Vagina (tissue), 2 donors: ENCODE results near the gene NAT8L. TPM values are rescaled to one million over a fixed set of nuclear protein-coding genes. Genes with fewer than 3 reads are reported as not detected.

Experiments used
- DNase-seq, 2 donors: peaks; one replicate each; pipeline ENCODE4 v3.0.0-alpha.2; 2017; ENCODE audit errors: extremely low spot score in 2 of 2
- H3K27ac ChIP-seq: fragments of 200-600 bp; sonication (generic); one replicate; pipeline ENCODE4 v1.5.1; 2019
- H3K27me3 ChIP-seq: fragments of 200-600 bp; sonication (generic); one replicate; pipeline ENCODE4 v1.5.1; 2019
- H3K36me3 ChIP-seq, 2 donors: fragments of 200-600 bp; sonication (generic); one replicate each; pipeline ENCODE4 v1.5.1; 2017 to 2019
- H3K4me1 ChIP-seq: fragments of 200-600 bp; sonication (generic); one replicate; pipeline ENCODE4 v1.5.1; 2019
- H3K4me3 ChIP-seq, 2 donors: fragments of 200-600 bp; sonication (generic); 1 replicate in 1 of 2; 2 replicates in 1 of 2; pipeline ENCODE4 v1.5.1; 2016 to 2019
- H3K9me3 ChIP-seq: fragments of 200-600 bp; sonication (generic); one replicate; pipeline ENCODE4 v1.5.1; 2019
- POLR2A ChIP-seq, 2 donors: fragments of 450-650 bp; IDR thresholded peaks; one replicate each; pipeline ENCODE4 v1.6.1; 2017; ENCODE audit warnings: antibody characterized with exemption in 2 of 2, mild to moderate bottlenecking in 2 of 2, moderate library complexity in 2 of 2
- POLR2AphosphoS5 ChIP-seq, 2 donors: sonication (generic); formaldehyde crosslinking; IDR thresholded peaks; one replicate each; pipeline ENCODE4 v1.9.0; 2017; ENCODE audit warnings: antibody characterized with exemption in 2 of 2, mild to moderate bottlenecking in 2 of 2, low read depth in 1 of 2; ENCODE audit not compliant: insufficient read depth in 1 of 2
- intact Hi-C: fragments of 100-400 bp; cut with DNase I; formaldehyde crosslinking; loops from one replicate; pipeline ENCODE4 v1.15.1; 2023
- total RNA-seq: library from RNA; depleted of rRNA; stranded (reverse); fragments of >200 nt; gene quantifications from one replicate; pipeline ENCODE4 v1.2.3, GENCODE V29; 2016
- TF ChIP-seq, protein P1 (sequence below), 3 experiments: fragments of 450-650 bp in 2 of 3; fragments of 200-600 bp in 1 of 3; sonication (generic) in 1 of 3; IDR thresholded peaks; one replicate each; pipeline ENCODE4 v1.5.1; 2017 to 2019; ENCODE audit warnings: antibody characterized with exemption in 3 of 3, mild to moderate bottlenecking in 2 of 3, moderate library complexity in 2 of 3

NAT8L gene
- total RNA-seq, 1 donor from 2014 or later: 1.7 TPM

GRCh38 chr4:2040391-2041238 lies 18.5 kb upstream of the NAT8L start:
- Histone ChIP-seq H3K9me3 (no peaks in the 10 kb centered on the region), H3K4me1 (peaks cover 24% of the 10 kb centered on the region), H3K4me3 (peak overlapping the region; percentile 63 to 68), H3K27ac (no peak overlapping the region), H3K36me3 (no peaks in the 10 kb centered on the region), H3K27me3 (peaks cover 6% of the 10 kb centered on the region)
- DNase-seq: no peak
- TF ChIP-seq, protein P1, sequence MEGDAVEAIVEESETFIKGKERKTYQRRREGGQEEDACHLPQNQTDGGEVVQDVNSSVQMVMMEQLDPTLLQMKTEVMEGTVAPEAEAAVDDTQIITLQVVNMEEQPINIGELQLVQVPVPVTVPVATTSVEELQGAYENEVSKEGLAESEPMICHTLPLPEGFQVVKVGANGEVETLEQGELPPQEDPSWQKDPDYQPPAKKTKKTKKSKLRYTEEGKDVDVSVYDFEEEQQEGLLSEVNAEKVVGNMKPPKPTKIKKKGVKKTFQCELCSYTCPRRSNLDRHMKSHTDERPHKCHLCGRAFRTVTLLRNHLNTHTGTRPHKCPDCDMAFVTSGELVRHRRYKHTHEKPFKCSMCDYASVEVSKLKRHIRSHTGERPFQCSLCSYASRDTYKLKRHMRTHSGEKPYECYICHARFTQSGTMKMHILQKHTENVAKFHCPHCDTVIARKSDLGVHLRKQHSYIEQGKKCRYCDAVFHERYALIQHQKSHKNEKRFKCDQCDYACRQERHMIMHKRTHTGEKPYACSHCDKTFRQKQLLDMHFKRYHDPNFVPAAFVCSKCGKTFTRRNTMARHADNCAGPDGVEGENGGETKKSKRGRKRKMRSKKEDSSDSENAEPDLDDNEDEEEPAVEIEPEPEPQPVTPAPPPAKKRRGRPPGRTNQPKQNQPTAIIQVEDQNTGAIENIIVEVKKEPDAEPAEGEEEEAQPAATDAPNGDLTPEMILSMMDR (IDR thresholded peaks at IDR 0.05): no peak
- TF ChIP-seq POLR2AphosphoS5 (IDR thresholded peaks at IDR 0.05; ENCODE audit: insufficient read depth in 1 of 2, low read depth in 1 of 2) (no peak), POLR2A (IDR thresholded peaks at IDR 0.05) (no peak)
- intact Hi-C loops: no loop called here

GRCh38 chr4:2041239-2042130 lies 17.6 kb upstream of the NAT8L start:
- Histone ChIP-seq H3K27me3 (peaks cover 6% of the 10 kb centered on the region), H3K36me3 (no peaks in the 10 kb centered on the region), H3K4me3 (peak overlapping the region; percentile 63 to 68), H3K4me1 (peaks cover 24% of the 10 kb centered on the region), H3K27ac (no peak overlapping the region), H3K9me3 (no peaks in the 10 kb centered on the region)
- intact Hi-C loops: no loop called here
- TF ChIP-seq POLR2AphosphoS5 (IDR thresholded peaks at IDR 0.05; ENCODE audit: insufficient read depth in 1 of 2, low read depth in 1 of 2) (no peak), POLR2A (IDR thresholded peaks at IDR 0.05) (no peak)
- TF ChIP-seq, protein P1 (IDR thresholded peaks at IDR 0.05): no peak
- peak in 1 of 2 donors; percentile 91 for DNase-seq

DNA sequence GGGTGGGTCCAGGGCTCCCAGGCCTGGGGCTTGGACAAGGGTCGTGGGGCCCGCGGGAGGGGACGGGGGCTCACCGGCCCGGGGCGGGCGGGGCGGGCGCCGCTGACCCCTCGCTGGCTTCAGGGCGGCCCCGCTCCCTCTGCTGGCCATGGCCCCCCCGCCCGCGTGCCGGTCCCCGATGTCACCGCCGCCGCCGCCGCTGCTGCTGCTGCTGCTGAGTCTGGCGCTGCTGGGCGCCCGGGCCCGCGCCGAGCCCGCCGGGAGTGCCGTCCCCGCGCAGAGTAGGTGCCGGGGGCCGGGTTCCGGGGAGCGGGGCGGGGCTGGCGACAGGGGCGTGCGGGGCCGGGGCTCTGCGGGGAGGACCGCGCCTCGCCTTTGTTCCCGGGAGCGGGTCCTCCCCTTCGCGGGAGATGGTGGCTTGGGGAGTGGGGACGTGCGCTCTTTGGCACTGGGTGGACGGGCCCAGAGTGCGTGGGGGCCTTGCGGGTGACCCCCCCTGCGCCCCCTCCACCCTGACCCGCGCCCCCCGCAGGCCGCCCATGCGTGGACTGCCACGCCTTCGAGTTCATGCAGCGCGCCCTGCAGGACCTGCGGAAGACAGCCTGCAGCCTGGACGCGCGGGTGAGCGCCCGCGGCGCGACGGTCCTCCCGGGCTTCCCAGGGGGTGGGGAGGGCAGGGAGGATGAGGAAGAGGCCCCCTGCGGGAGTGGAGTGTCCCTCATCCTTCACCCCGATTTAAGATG lies 16.8 kb upstream of the NAT8L start:
- H3K9me3 ChIP-seq: no peaks in the 10 kb centered on the region
- no peak overlapping the region for H3K27ac ChIP-seq
- H3K36me3 ChIP-seq: no peaks in the 10 kb centered on the region
- peak overlapping the region; percentile 63 to 68 for H3K4me3 ChIP-seq
- H3K4me1 ChIP-seq: peaks cover 24% of the 10 kb centered on the region
- DNase-seq: peak; percentile 37 to 79
- TF ChIP-seq POLR2AphosphoS5 (IDR thresholded peaks at IDR 0.05; ENCODE audit: insufficient read depth in 1 of 2, low read depth in 1 of 2) (no peak), POLR2A (IDR thresholded peaks at IDR 0.05) (no peak)
- TF ChIP-seq, protein P1 (IDR thresholded peaks at IDR 0.05): no peak
- intact Hi-C loops: no loop called here
- H3K27me3 ChIP-seq: peaks cover 6% of the 10 kb centered on the region

DNA sequence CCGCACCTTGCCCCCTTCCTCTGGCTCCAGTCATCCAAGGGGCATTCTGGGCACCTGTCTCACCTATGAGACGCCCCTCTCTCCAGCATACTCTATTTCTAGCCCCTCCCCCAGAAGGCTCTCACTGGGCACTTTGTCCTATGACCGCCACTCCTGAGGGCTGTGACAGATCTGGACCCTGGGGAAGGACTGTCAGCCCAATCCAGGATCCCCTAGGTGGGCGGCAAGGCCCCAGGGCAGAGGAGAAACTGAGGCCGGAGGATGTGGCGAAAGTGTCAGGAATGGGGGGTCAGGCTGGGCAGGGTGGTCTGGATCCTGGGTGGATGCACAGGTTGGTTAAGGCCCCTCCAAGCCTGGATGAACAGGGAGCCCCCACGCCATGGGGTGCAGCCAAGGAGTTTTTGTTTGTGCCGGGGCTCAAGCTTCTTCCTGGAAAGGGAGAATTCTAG lies 16.2 kb upstream of the NAT8L start:
- peaks cover 24% of the 10 kb centered on the region for H3K4me1 ChIP-seq
- TF ChIP-seq POLR2AphosphoS5 (IDR thresholded peaks at IDR 0.05; ENCODE audit: insufficient read depth in 1 of 2, low read depth in 1 of 2): no peak
- TF ChIP-seq, protein P1 (IDR thresholded peaks at IDR 0.05): no peak
- H3K27ac ChIP-seq: no peak overlapping the region
- peaks cover 6% of the 10 kb centered on the region for H3K27me3 ChIP-seq
- H3K9me3 ChIP-seq: no peaks in the 10 kb centered on the region
- no peaks in the 10 kb centered on the region for H3K36me3 ChIP-seq
- intact Hi-C loops: no loop called here
- peak overlapping the region; percentile 63 to 68 for H3K4me3 ChIP-seq
- peak; percentile 44 to 89 for DNase-seq
